ENCODE data around the gene CYP2S1.
"Not testable (repeated sequence)": the region's sequence is repeated elsewhere in the genome, so short reads cannot be mapped to it uniquely, and the experiment has no call there.

Gene CYP2S1

DNA sequence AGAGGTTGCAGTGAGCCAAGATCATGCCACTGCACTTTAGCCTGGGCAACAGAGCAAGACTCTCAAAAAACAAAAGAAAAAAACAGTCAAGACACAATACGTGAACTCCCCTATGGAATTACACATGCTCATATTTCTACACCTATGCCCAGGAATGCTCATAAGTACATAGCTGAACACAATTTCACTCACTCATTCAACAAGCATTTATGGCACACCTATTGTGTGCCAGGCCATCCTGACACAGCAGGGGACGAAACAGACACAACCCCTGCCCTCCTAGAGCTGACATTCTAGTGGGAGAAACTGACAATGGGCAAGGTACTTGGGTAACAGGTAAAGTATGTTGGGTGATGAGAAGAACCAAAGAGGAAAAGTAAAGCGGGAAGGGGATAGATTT is 35.5 kb downstream of the CYP2S1 start:
- TF ChIP-seq, protein P1, sequence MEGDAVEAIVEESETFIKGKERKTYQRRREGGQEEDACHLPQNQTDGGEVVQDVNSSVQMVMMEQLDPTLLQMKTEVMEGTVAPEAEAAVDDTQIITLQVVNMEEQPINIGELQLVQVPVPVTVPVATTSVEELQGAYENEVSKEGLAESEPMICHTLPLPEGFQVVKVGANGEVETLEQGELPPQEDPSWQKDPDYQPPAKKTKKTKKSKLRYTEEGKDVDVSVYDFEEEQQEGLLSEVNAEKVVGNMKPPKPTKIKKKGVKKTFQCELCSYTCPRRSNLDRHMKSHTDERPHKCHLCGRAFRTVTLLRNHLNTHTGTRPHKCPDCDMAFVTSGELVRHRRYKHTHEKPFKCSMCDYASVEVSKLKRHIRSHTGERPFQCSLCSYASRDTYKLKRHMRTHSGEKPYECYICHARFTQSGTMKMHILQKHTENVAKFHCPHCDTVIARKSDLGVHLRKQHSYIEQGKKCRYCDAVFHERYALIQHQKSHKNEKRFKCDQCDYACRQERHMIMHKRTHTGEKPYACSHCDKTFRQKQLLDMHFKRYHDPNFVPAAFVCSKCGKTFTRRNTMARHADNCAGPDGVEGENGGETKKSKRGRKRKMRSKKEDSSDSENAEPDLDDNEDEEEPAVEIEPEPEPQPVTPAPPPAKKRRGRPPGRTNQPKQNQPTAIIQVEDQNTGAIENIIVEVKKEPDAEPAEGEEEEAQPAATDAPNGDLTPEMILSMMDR (conservative IDR thresholded peaks at IDR 0.05; ENCODE audit: low read depth, low read length), result no peak
- DNase-seq (ENCODE audit: low read depth), result no peak
- H3K4me3 ChIP-seq (ENCODE audit: low read depth, low read length), result no peak overlapping the region

DNA sequence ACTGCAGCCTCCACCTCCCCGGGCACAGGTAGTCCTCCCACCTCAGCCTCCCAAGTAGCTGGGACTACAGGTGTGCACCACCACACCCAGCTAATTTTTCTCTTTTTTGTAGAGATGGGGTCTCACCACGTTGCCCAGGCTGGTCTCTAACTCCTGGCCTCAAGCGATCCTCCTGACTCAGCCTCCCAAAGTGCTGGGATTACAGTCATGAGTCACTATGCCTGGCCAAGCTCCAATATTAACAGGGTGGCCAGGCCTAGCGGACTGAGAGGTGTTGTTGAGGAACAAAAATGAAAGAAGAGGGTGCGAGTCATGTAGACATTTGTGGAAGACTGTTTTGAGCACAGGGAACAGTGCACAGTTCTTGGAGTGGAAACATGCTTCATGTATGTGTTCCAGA is 36.3 kb downstream of the CYP2S1 start:
- not testable (repeated sequence) for DNase-seq (ENCODE audit: low read depth); H3K4me3 ChIP-seq (ENCODE audit: low read depth, low read length)

DNA sequence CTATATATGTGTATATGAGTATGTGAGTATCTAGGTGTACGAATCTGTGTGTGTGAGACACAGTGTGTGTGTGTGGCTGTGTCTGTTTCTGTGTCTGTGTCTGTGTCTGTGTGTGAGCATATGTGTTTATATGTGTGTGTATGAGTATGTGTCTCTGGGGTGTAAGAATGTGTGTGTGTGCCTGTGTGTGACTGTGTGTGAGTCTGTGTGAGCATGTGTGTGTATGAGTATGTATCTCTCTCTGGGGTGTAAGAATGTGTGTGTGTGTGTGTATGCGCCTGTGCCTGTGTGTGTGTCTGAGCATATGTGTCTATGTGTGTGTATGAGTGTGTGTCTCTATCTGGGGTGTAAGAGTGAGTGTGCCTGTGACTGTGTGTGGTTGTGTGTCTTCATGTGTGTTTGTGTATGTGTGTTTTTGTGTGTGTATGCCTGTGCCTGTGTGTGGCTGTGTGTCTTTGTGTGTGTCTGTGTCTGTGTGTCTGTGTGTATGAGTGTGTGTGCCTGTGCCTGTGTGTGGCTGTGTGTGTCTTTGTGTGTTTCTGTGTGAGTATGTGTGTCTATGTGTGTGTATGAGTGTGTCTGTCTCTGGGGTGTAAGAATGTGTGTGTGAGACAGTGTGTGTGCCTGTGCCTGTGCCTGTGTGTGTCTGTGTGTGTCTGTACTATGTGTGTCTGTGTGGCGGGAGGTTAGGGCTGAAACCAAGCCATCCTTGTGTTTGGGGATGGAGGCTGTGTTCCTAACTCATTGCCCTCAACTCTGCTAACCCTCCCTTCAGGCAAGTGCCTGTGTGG is 37.2 kb downstream of the CYP2S1 start:
- TF ChIP-seq, protein P1 (conservative IDR thresholded peaks at IDR 0.05; ENCODE audit: low read depth, low read length), result no peak
- H3K4me3 ChIP-seq (ENCODE audit: low read depth, low read length), result no peak overlapping the region
- DNase-seq (ENCODE audit: low read depth), result no peak

DNA sequence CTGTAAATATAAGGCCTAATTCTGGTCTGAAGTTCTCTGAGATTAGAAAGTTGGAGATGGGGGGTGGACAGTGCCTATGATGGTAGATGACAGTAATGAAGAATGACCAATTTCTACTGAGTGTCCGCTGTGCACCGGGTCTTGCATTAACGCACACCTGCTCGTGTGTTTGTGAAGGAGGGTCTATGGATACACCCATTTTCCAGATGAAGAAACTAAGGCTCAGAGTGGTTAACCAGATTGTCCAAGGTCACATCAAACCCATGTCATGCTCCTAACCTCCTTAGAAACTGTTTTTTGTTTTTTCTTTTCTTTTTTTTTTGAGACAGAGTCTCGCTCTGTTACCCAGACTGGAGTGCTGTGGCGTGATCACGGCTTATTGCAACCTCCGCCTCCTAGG is 39.7 kb downstream of the CYP2S1 start:
- TF ChIP-seq, protein P1 (conservative IDR thresholded peaks at IDR 0.05; ENCODE audit: low read depth, low read length), result no peak
- H3K4me3 ChIP-seq (ENCODE audit: low read depth, low read length), result no peak overlapping the region
- no peak for DNase-seq (ENCODE audit: low read depth)

DNA sequence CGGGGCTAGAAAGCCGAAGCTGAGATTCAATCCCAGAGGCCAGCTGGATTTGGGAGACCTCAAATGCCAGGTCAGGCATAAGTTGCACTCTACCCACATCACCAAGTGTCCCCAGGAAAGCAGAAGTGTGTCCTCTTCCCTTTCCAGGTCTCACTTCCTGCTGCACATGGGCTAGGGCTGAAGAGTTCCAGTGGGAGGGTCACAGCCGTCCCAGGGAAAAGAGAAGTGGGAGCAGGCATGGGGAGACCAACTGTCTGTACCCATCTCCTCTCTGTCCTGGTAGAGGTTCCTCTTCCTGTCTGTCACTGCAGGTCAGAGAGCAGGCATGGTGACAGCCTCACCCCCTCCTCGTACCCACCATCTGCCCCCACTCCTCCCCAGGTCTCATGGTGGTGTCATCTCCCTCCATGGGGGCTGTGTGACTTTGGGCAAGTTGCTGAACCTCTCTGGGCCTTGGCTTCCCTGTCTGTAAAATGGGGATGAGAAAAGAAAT is 40.8 kb downstream of the CYP2S1 start:
- TF ChIP-seq, protein P1 (conservative IDR thresholded peaks at IDR 0.05; ENCODE audit: low read depth, low read length), result no peak
- no peak for DNase-seq (ENCODE audit: low read depth)

DNA sequence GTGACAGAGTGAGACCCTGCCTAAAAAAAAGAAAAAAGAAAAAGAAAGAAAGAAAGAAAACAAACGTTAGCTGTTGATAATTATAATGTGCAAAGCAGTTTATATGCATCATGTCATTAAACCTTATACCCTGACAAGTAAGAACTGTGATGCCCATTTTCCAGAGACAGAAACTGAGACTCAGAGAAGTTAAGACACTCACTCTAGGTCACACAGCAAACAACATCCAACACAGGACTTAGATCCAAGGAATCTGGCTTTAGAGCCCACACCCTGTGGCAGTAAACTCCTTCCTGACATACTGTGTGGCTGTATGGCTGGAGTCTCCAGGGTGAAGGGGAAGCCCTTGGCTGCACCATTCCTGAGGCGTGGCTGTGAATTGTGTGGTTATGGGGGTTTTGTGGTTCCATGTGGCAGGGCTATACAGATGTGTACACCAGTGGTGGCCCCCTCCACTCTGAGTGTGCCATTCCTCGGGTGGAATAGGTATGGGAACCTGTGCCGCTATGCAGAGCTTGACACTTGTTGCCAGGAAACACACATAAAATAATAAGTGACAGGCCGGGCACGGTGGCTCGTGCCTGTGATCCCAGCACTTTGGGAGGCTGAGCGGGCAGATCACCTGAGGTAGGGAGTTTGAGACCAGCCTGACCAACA is 41.6 kb downstream of the CYP2S1 start:
- no peak for DNase-seq (ENCODE audit: low read depth)
- TF ChIP-seq, protein P1 (conservative IDR thresholded peaks at IDR 0.05; ENCODE audit: low read depth, low read length), result no peak
- H3K4me3 ChIP-seq (ENCODE audit: low read depth, low read length), result no peak overlapping the region

More for the DNA sequence above, 40.8 kb downstream of the CYP2S1 start:
- H3K4me3 ChIP-seq (ENCODE audit: low read depth, low read length), result no peak overlapping the region

DNA sequence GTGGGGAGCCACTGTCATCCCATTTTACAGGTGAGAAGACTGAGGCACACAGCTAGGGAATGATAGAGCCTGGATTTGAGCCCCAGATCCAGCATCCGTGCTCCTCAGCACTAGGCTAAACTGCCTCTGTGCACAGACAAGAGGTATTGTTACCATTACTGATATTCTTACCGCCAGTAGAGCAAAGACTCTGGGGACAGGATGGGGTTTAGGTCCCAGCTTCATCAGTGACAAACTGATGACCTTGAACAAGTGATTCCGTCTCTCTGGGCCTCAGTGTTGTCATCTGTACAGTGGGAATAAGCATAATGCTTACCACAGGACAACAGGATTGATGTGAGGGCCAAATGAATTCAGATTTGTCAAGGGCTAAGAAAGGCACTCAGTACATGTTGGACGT is 42.5 kb downstream of the CYP2S1 start:
- DNase-seq (ENCODE audit: low read depth), result no peak
- TF ChIP-seq, protein P1 (conservative IDR thresholded peaks at IDR 0.05; ENCODE audit: low read depth, low read length), result no peak

More for the DNA sequence above, 42.5 kb downstream of the CYP2S1 start:
- H3K4me3 ChIP-seq (ENCODE audit: low read depth, low read length), result no peak overlapping the region
